WERI-Rb-1 (cell line): ENCODE measurements around the gene OLFML2A.

Experiments used
- DNase-seq: peaks from one replicate; pipeline ENCODE4 v3.0.0-alpha.2; 2020
- H3K27ac ChIP-seq: fragments of 250-450 bp; sonication (Bioruptor Pico); 2 replicates; pipeline ENCODE4 v1.5.1; 2020; ENCODE audit warnings: mild to moderate bottlenecking, moderate library complexity
- H3K27me3 ChIP-seq: fragments of 250-450 bp; sonication (Bioruptor Pico); 2 replicates; pipeline ENCODE4 v1.5.1; 2021; ENCODE audit warnings: mild to moderate bottlenecking, low read depth, moderate library complexity; ENCODE audit not compliant: insufficient read depth, severe bottlenecking
- H3K36me3 ChIP-seq: fragments of 250-450 bp; sonication (Bioruptor Pico); 2 replicates; pipeline ENCODE4 v1.5.1; 2020; ENCODE audit warnings: mild to moderate bottlenecking, moderate library complexity
- H3K4me3 ChIP-seq: 2 replicates; pipeline ENCODE4 v1.5.1; 2011; ENCODE audit warnings: low read depth, mild to moderate bottlenecking, control low read depth, low read length
- H3K9me3 ChIP-seq: fragments of 250-450 bp; sonication (Bioruptor Pico); 2 replicates; pipeline ENCODE4 v1.5.1; 2021; ENCODE audit warnings: mild to moderate bottlenecking, moderate library complexity; ENCODE audit not compliant: severe bottlenecking
- CTCF ChIP-seq: IDR thresholded peaks from 2 replicates; pipeline ENCODE4 v1.5.1; 2011; ENCODE audit warnings: low read depth, mild to moderate bottlenecking, control low read depth, inconsistent platforms, low read length

Gene OLFML2A

GRCh38 chr9:124749284-124749683 lies 27.6 kb upstream of the OLFML2A start:
- Histone ChIP-seq H3K27me3 (no peaks in the 10 kb centered on the region), H3K27ac (no peak overlapping the region), H3K9me3 (no peaks in the 10 kb centered on the region), H3K4me3 (no peak overlapping the region), H3K36me3 (peaks cover 6% of the 10 kb centered on the region)
- no peak for DNase-seq
- TF ChIP-seq CTCF: no peak

GRCh38 chr9:124749781-124750180 lies 27.2 kb upstream of the OLFML2A start:
- Histone ChIP-seq H3K9me3 (no peaks in the 10 kb centered on the region), H3K4me3 (no peak overlapping the region), H3K27me3 (no peaks in the 10 kb centered on the region), H3K36me3 (peaks cover 1% of the 10 kb centered on the region), H3K27ac (no peak overlapping the region)
- no peak for DNase-seq
- no peak for TF ChIP-seq CTCF

GRCh38 chr9:124752967-124753366 lies 24.0 kb upstream of the OLFML2A start:
- no peak for DNase-seq
- Histone ChIP-seq H3K27ac (no peak overlapping the region), H3K36me3 (no peaks in the 10 kb centered on the region; the same call in 1 of the 2 replicates), H3K27me3 (no peaks in the 10 kb centered on the region), H3K9me3 (no peaks in the 10 kb centered on the region), H3K4me3 (no peak overlapping the region)
- TF ChIP-seq CTCF: no peak

GRCh38 chr9:124754289-124754688 lies 22.6 kb upstream of the OLFML2A start:
- peak; percentile 41; the same call in 1 of the 2 replicates for TF ChIP-seq CTCF
- Histone ChIP-seq H3K27ac (no peak overlapping the region), H3K9me3 (no peaks in the 10 kb centered on the region), H3K27me3 (no peaks in the 10 kb centered on the region), H3K4me3 (no peak overlapping the region), H3K36me3 (no peaks in the 10 kb centered on the region; the same call in 1 of the 2 replicates)
- DNase-seq: no peak

GRCh38 chr9:124755061-124755460 lies 21.9 kb upstream of the OLFML2A start:
- Histone ChIP-seq H3K36me3 (no peaks in the 10 kb centered on the region; the same call in 1 of the 2 replicates), H3K4me3 (no peak overlapping the region), H3K27ac (no peak overlapping the region), H3K27me3 (no peaks in the 10 kb centered on the region), H3K9me3 (no peaks in the 10 kb centered on the region)
- no peak for DNase-seq
- no peak for TF ChIP-seq CTCF

- Histone ChIP-seq H3K27ac (no peak overlapping the region), H3K27me3 (no peaks in the 10 kb centered on the region), H3K36me3 (no peaks in the 10 kb centered on the region; the same call in 1 of the 2 replicates), H3K4me3 (no peak overlapping the region), H3K9me3 (no peaks in the 10 kb centered on the region)
- no peak for TF ChIP-seq CTCF
- DNase-seq: no peak
These were observed 20.9 kb upstream of the OLFML2A start for GRCh38 chr9:124756011-124756410.
